PC-3 (cell line): ENCODE data around the gene NRG3.

Experiments used
- CTCF ChIP-seq: fragments of 300-600 bp; sonication (generic); conservative IDR thresholded peaks from 2 replicates; pipeline ENCODE4 v1.5.1; 2017; ENCODE audit warnings: antibody characterized with exemption, low read depth, mild to moderate bottlenecking, low read length
- EZH2 ChIP-seq: fragments of 300-600 bp; sonication (generic); IDR thresholded peaks from one replicate; pipeline ENCODE4 v1.6.1; 2017; ENCODE audit warnings: antibody characterized with exemption, mild to moderate bottlenecking, low read length; ENCODE audit not compliant: unreplicated experiment
- EZH2phosphoT487 ChIP-seq: fragments of 300-600 bp; sonication (generic); IDR thresholded peaks from 2 replicates; pipeline ENCODE4 v1.6.1; 2018; ENCODE audit warnings: mild to moderate bottlenecking, antibody characterized with exemption, low read length, borderline replicate concordance

GRCh38 chr10:82575318-82575717, 700.3 kb downstream of the NRG3 start:
- no peak for TF ChIP-seq CTCF
- no peak for TF ChIP-seq EZH2
- TF ChIP-seq EZH2phosphoT487 = no peak
